RPMI8226 (cell line): Measurements from ENCODE around the gene PLEKHM2.

Experiments
- DNase-seq: peaks from one replicate; pipeline ENCODE4 v3.0.0-alpha.2; 2015

Gene PLEKHM2

DNA sequence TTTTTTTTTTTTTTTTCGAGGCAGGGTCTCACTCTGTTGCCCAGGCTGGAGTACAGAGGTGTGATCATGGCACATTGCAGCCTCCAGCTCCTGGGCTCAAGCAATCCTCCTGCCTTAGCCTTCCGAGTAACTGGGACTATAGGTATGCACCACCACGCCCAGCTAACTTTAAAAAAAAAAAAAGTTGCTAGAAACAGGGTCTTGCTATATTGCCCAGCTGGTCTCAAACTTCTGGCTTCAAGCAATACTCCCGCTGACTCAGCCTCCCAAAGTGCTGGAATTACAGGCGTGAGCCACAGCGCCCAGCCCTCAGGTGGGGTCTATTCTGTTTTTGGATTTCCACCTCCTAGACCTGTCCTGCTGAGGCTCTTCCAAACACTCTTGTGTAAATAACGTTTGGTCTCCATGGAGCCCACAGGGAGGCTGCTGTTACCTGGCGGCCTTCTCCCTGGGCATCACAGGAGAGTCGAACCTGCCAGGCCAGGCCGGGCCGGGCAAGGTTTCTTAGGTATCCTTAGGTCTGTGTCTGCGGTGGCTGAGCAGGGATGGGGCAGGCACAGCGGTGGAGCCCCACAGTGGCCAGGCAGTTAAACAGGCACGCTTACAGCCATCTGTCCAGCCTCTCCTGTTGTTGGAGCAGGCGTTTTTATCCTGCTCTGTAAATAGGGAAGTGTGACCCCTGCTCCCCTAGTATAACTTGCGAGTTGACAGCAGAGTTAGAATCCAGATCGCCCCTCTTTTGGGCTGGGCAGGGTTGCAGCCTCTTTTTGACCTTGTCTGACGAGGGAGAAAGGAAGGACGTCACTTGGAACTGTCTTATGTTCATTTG is 18.8 kb downstream of the PLEKHM2 start:
- DNase-seq, result no peak

- no peak for DNase-seq
Measured at GRCh38 chr1:15703562-15703961, 19.4 kb downstream of the PLEKHM2 start.

- DNase-seq, result no peak
Measured at GRCh38 chr1:15704526-15705183, 20.5 kb downstream of the PLEKHM2 start.

- DNase-seq, result no peak
Measured at GRCh38 chr1:15705184-15705566, 21.1 kb downstream of the PLEKHM2 start.

DNA sequence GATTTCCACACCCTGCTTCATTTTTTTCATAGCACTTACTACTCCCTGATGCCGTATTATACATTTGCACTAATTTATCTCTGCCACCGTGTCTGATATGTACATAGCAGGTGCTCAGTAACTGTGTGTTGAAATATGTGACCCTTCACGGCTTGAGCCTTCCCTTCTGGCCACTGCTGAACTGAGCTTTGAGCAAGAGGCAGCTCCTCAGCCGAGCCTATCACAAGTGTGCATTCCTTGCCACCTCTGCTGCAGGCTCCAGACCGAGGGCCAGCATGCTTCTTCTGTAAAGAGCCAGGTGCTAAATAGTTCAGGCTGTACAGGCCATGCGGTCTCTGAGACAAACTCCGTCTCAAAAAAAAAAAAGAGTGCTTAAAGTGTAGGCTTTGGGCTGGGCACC is 22.6 kb downstream of the PLEKHM2 start:
- DNase-seq, result no peak

DNA sequence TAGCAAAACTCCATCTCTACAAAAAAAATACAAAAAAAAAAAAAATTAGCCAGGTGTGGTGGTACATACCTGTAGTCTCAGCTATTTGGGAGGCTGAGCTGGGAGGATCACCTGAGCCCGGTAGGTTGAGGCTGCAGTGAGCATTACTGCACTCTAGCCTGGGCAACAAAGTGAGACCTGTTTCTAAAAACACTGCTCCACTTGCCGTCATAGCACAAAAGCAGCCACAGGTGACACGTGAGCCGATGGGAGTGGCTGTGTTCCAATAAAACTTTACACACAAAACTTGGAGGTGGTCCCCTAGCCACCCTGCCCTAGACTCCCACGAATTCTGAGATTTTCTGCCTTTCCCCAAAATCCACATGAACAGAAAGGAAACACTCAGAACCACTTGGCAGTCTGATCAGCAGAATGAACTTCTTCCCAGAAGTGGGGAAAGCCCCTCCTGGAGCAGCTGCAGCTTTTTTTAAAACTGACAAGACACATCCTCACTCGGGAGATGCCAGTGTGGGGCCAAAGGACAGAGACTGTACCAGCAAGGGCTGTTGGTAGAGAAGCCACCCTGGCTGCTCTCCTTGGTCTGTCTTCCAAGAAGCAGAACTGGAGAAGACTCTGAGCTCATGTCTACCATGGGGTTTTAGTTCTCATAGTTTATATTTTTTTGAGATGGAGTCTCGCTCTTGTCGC is 23.3 kb downstream of the PLEKHM2 start:
- no peak for DNase-seq

- no peak for DNase-seq
Measured at GRCh38 chr1:15708486-15709137, 24.5 kb downstream of the PLEKHM2 start.

GRCh38 chr1:15709226-15709625 is 25.1 kb downstream of the PLEKHM2 start:
- DNase-seq, result no peak

- DNase-seq, result no peak
Measured at GRCh38 chr1:15712168-15712567, 28.0 kb downstream of the PLEKHM2 start.

GRCh38 chr1:15714406-15715136 is 30.5 kb downstream of the PLEKHM2 start:
- DNase-seq, result no peak

DNA sequence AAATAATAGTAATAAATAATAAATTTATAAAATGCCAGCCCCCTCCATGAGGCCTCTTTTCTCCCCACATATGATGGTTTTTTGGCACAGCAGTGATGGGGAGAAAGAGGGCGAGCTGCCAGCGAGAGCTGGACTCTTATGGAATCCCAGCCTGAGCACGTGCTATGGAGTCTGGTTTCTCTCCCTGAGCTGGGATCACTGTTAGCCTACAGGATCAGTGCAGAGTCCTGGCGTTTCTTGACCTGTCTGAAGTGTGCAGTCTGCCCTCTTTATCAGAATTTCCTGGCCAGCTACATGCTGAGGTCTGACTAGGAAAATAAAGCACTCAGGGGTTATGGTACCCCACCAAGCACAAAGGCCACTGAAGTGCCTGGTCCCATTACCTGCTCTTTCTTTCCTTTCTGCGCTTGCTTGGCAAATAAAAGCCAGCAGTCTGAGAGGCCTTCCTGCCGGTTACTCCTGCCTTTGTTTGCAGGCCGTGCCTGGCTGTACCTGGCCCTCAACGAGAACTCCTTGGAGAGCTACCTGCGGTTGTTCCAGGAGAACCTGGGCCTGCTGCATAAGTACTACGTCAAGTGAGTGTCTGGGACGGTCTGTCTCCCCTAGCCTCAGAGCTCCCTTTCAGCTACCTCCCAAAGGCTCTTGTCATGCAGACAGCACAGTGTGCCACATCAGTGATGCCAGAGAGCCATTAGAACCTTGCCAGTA is 33.5 kb downstream of the PLEKHM2 start:
- DNase-seq, result no peak

DNA sequence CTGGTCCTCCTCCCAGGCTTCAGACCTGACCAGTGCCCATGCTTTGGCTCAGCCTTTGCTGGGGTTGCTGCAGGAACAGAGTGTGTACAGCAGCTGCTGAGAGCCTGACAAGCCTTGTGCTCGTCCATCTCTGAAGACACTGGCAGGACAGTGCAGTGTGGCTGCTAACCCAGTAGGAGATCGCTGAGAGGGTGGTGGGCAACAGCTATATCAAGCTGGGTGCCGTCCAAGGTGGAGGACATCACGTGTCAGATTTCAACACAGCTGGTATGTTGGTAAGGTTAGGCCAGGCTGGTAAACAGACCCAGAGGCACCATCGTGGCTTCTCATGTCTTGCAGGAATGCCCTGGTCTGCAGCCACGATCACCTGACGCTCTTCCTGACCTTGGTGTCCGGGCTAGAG is 34.1 kb downstream of the PLEKHM2 start:
- no peak for DNase-seq

GRCh38 chr1:15719381-15720120 is 35.4 kb downstream of the PLEKHM2 start:
- no peak for DNase-seq

GRCh38 chr1:15720861-15721260 is 36.7 kb downstream of the PLEKHM2 start:
- DNase-seq, result no peak

DNA sequence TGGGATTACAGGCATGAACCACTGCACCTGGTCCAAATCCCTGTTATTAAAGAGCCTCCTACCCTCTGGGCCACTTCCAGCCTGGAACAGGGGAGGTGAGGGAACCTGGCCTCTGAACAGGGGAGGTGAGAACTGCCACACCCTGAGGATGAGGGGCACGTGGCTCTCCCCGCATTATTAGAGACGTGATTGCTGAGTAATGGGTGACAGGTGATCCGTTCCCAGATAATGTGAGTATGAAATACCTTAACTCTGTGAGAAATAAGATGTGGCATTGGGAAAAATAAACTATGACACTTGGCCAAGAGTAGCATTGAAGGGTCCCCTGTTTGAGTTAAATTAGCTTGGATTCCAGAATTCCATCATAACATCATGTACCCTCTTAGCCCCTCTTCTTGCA is 38.3 kb downstream of the PLEKHM2 start:
- no peak for DNase-seq

DNA sequence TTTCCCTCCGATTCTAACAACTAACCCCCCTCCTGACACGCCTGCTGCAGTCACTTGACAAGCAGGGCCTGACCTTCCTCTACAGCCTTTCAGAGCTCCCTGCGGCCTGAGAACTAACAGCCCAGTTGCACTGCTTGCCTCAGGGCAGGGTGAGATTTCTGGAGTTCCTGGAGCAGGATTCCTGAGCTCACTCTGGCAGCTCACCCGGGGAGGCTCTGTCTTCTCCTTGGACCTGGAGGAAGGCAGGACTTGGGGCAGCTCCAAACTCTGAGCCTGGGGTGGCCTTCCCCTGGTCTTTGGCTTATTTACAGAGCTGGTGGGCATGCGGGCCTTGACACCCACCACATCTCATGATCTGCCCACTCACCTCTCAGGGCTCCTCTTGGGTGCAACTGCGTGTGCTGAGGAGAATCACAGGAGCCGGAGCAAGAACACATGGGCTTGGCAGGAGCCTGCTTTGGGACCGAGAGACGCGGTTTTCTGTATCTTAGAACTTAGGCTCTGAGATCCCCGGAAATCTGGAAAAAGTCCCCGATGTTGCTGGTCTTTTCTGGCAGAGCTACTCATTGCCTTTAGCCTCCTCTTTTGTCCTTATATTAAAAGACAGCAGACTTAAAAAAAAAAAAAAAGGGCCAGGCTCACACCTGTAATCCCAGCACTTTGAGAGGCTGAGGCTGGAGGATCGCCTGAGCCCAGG is 38.9 kb downstream of the PLEKHM2 start:
- DNase-seq, result no peak

- no peak for DNase-seq
Measured at GRCh38 chr1:15723631-15724246, 39.6 kb downstream of the PLEKHM2 start.

DNA sequence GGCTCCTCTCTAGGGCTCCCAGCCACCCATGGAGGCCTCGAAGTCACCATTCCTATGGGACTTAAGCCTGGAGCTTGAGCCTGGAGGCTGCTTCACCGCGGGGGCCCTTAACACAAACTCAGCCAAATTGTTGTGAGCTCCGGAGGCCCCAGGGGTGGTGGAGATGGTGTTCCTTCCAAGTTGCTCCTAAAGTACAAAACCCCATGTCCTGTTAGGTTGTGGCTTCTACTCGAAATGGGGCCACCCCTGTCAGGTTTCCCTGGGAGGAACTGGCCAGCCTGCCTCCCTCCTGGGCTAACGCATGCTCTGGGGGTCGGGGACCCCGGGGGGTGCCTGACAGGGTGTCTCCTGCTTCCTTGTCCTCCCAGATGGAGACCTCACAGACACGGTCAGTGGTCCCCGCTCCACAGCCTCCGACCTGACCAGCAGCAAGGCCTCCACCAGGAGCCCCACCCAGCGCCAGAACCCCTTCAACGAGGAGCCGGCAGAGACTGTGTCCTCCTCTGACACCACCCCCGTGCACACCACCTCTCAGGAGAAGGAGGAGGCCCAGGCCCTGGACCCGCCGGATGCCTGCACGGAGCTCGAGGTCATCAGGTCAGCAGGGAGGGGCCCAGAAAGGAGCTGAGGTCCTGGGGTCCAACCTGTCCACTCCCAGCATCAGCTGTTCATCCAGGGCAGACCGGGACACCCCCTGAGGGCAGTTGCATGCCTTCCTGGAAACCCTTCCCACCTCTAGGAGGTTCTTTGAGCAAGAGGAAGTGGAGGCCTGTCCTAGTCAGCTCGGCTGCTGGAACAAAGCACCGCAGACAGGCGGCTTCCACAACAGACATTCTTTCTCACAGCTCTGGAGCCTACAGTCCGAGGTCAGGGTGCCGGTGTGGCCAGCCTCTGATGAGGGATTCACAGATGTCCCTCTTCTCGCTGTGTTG is 41.1 kb downstream of the PLEKHM2 start:
- DNase-seq, result no peak

GRCh38 chr1:15726508-15726907 is 42.4 kb downstream of the PLEKHM2 start:
- no peak for DNase-seq
